Middle frontal gyrus (tissue), 1 donor: ENCODE measurements around the gene CNN1.
A peak's percentile ranks its signal among the peaks of the same experiment; 100 is the strongest.

Experiments
- DNase-seq: peaks from one replicate; pipeline ENCODE4 v3.0.0-alpha.2; 2015; ENCODE audit warnings: low spot score; ENCODE audit errors: extremely low spot score

Gene CNN1

GRCh38 chr19:11538232-11539036 lies at the start of gene CNN1:
Gene CNN1, plus strand, starts transcription at chr19:11538851. Its CDS starts 77 bp downstream, at chr19:11538928.
- no peak for DNase-seq

- DNase-seq: no peak
Measured at GRCh38 chr19:11489378-11489777, 49.3 kb upstream of the CNN1 start.

GRCh38 chr19:11494634-11495285 lies 43.9 kb upstream of the CNN1 start:
- DNase-seq: no peak

- DNase-seq: no peak
Measured at GRCh38 chr19:11495481-11495880, 43.2 kb upstream of the CNN1 start.

GRCh38 chr19:11495885-11496284 lies 42.8 kb upstream of the CNN1 start:
- no peak for DNase-seq

- no peak for DNase-seq
Measured at GRCh38 chr19:11496391-11497163, 42.1 kb upstream of the CNN1 start.

- no peak for DNase-seq
Measured at GRCh38 chr19:11499220-11499726, 39.4 kb upstream of the CNN1 start.

GRCh38 chr19:11499890-11500420 lies 38.7 kb upstream of the CNN1 start:
- DNase-seq: no peak

GRCh38 chr19:11504502-11505031 lies 34.1 kb upstream of the CNN1 start:
- DNase-seq: no peak

- DNase-seq: peak; percentile 90
Measured at GRCh38 chr19:11505032-11505503, 33.6 kb upstream of the CNN1 start.

GRCh38 chr19:11505504-11506100 lies 33.0 kb upstream of the CNN1 start, which contains the start of gene ZNF653:
Gene ZNF653, minus strand, starts transcription at chr19:11505839. Its CDS starts 53 bp downstream, at chr19:11505786.
- peak; percentile 93 for DNase-seq

GRCh38 chr19:11506101-11506555 lies 32.5 kb upstream of the CNN1 start:
- no peak for DNase-seq

- no peak for DNase-seq
Measured at GRCh38 chr19:11506967-11507366, 31.7 kb upstream of the CNN1 start.

GRCh38 chr19:11507370-11508078 lies 31.1 kb upstream of the CNN1 start:
- no peak for DNase-seq

GRCh38 chr19:11510444-11510843 lies 28.2 kb upstream of the CNN1 start:
- no peak for DNase-seq

- DNase-seq: no peak
Measured at GRCh38 chr19:11513946-11514345, 24.7 kb upstream of the CNN1 start.

- no peak for DNase-seq
Measured at GRCh38 chr19:11519138-11519537, 19.5 kb upstream of the CNN1 start.

GRCh38 chr19:11528551-11529341 lies 9.9 kb upstream of the CNN1 start, which contains the start of gene ECSIT:
Gene ECSIT, minus strand, starts transcription at chr19:11529134. Its CDS starts 9,964 bp downstream, at chr19:11519170.
- DNase-seq: peak; percentile 95

GRCh38 chr19:11530432-11530831 lies 8.2 kb upstream of the CNN1 start:
- DNase-seq: peak; percentile 93
